GM12891 (cell line): ENCODE results near the gene DTX3.

ENCODE experiments used
- PAX5 ChIP-seq: IDR thresholded peaks from 2 replicates; pipeline ENCODE4 v1.6.1; 2011; ENCODE audit warnings: low read length, moderate library complexity, mild to moderate bottlenecking; ENCODE audit not compliant: insufficient read depth, severe bottlenecking
- POLR2A ChIP-seq: IDR thresholded peaks from 2 replicates; pipeline ENCODE4 v1.6.1; 2011; ENCODE audit warnings: low read depth, low read length, control low read depth
- POLR2AphosphoS5 ChIP-seq: IDR thresholded peaks from 2 replicates; pipeline ENCODE4 v1.6.1; 2011; ENCODE audit warnings: low read depth, low read length, control low read depth
- POU2F2 ChIP-seq: IDR thresholded peaks from 2 replicates; pipeline ENCODE4 v1.6.1; 2011; ENCODE audit warnings: low read depth, mild to moderate bottlenecking, control low read depth, low read length, moderate library complexity
- SPI1 ChIP-seq: IDR thresholded peaks from 2 replicates; pipeline ENCODE4 v1.6.1; 2011; ENCODE audit warnings: low read depth, low read length, control low read depth
- TAF1 ChIP-seq: IDR thresholded peaks from 2 replicates; pipeline ENCODE4 v1.6.1; 2011; ENCODE audit warnings: low read depth, low read length, control low read depth

GRCh38 chr12:57624441-57625220, 20.0 kb downstream of the DTX3 start:
- no peak for TF ChIP-seq SPI1
- TF ChIP-seq POLR2A, result no peak
- TF ChIP-seq POLR2AphosphoS5, result no peak
- TF ChIP-seq POU2F2, result no peak
- no peak for TF ChIP-seq TAF1
- TF ChIP-seq PAX5, result no peak
